ENCODE data around the gene PPFIA1.

Gene PPFIA1

DNA sequence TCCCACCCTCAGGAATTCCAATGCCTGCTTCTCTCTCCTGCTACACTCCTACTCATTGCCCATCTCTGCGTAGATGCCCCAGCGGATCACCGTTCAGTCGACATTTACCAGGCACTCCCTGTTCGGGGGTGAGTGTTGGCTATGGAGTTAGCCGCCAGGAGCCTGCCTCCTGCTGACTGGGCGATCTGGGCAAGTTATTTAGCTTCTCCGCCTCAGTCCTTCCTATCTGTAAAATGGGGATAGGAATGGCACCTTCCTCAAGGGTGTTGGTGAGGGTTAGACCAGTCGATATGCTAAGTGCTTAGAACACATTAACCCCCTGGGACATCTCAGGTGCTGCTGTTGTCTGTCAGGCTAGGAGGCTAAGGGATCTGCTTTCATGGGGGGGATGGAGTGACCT, 36.5 kb upstream of the PPFIA1 start:
- Histone ChIP-seq H3K27me3 (replicated peaks; ENCODE audit: insufficient read depth, low read length) (peaks cover 77% of the 10 kb centered on the region), H3K4me2 (ENCODE audit: low read depth, low read length) (no peak overlapping the region), H3K79me2 (ENCODE audit: low read length) (no peaks in the 10 kb centered on the region), H3K9me2 (replicated peaks; ENCODE audit: insufficient read depth, low read length) (no peaks in the 10 kb centered on the region), H3K4me1 (ENCODE audit: low read length) (0 out of 2 replicates have a peak, but pooled peaks cover 7% of the 10 kb centered on the region), H3F3A (ENCODE audit: insufficient read depth, low read length) (no peaks in the 10 kb centered on the region), H3K36me3 (replicated peaks; ENCODE audit: insufficient read depth, low read length) (no peaks in the 10 kb centered on the region), H4K20me1 (ENCODE audit: insufficient read depth, low read length) (no peaks in the 10 kb centered on the region), H3K4me3 (ENCODE audit: low read length) (no peak overlapping the region), H3K27ac (ENCODE audit: low read length) (no peak overlapping the region), H3K9me3 (replicated peaks; ENCODE audit: insufficient read depth, low read length) (no peaks in the 10 kb centered on the region), H2AFZ (ENCODE audit: low read length) (no peak overlapping the region), H3K9ac (ENCODE audit: low read length) (no peak overlapping the region)
- DNase-seq: no peak
- TF ChIP-seq, protein P1, sequence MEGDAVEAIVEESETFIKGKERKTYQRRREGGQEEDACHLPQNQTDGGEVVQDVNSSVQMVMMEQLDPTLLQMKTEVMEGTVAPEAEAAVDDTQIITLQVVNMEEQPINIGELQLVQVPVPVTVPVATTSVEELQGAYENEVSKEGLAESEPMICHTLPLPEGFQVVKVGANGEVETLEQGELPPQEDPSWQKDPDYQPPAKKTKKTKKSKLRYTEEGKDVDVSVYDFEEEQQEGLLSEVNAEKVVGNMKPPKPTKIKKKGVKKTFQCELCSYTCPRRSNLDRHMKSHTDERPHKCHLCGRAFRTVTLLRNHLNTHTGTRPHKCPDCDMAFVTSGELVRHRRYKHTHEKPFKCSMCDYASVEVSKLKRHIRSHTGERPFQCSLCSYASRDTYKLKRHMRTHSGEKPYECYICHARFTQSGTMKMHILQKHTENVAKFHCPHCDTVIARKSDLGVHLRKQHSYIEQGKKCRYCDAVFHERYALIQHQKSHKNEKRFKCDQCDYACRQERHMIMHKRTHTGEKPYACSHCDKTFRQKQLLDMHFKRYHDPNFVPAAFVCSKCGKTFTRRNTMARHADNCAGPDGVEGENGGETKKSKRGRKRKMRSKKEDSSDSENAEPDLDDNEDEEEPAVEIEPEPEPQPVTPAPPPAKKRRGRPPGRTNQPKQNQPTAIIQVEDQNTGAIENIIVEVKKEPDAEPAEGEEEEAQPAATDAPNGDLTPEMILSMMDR (IDR thresholded peaks at IDR 0.05; ENCODE audit: low read length): no peak
- TF ChIP-seq EZH2phosphoT487 (IDR thresholded peaks at IDR 0.05; ENCODE audit: low read length) (no peak), EZH2 (optimal IDR thresholded peaks at IDR 0.05; ENCODE audit: low read depth, low read length) (no peak)

DNA sequence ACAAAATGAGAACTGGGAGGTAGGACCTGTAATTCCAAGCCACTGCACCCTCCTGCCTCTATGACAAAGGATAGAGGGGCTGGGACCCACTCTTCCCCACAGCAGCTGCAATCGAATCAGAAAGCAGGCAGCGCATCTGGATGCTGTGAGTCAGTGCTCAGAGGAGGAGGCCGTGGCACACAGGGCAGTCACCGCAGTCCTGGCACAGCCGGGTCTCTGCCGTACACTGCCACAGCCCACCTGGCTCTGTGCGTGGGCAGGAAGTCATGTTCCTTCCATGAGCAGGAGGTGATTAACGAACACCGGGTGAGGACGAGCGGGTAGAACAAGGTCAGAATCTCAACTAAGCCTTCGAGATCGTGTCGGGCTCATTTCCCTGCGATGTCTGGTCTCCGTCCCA, 30.2 kb upstream of the PPFIA1 start:
- Histone ChIP-seq H3F3A (ENCODE audit: insufficient read depth, low read length) (no peaks in the 10 kb centered on the region), H3K27me3 (replicated peaks; ENCODE audit: insufficient read depth, low read length) (peaks cover 78% of the 10 kb centered on the region), H4K20me1 (ENCODE audit: insufficient read depth, low read length) (no peaks in the 10 kb centered on the region), H3K4me3 (ENCODE audit: low read length) (no peak overlapping the region), H3K9me3 (replicated peaks; ENCODE audit: insufficient read depth, low read length) (no peaks in the 10 kb centered on the region), H3K4me2 (ENCODE audit: low read depth, low read length) (no peak overlapping the region), H3K4me1 (ENCODE audit: low read length) (no peaks in the 10 kb centered on the region), H3K36me3 (replicated peaks; ENCODE audit: insufficient read depth, low read length) (no peaks in the 10 kb centered on the region), H3K9ac (ENCODE audit: low read length) (no peak overlapping the region), H2AFZ (ENCODE audit: low read length) (no peak overlapping the region), H3K9me2 (replicated peaks; ENCODE audit: insufficient read depth, low read length) (no peaks in the 10 kb centered on the region), H3K27ac (ENCODE audit: low read length) (no peak overlapping the region), H3K79me2 (ENCODE audit: low read length) (no peaks in the 10 kb centered on the region)
- no peak for TF ChIP-seq EZH2phosphoT487 (IDR thresholded peaks at IDR 0.05; ENCODE audit: low read length)
- TF ChIP-seq EZH2 (optimal IDR thresholded peaks at IDR 0.05; ENCODE audit: low read depth, low read length): no peak
- TF ChIP-seq, protein P1 (IDR thresholded peaks at IDR 0.05; ENCODE audit: low read length): no peak
- DNase-seq: no peak

DNA sequence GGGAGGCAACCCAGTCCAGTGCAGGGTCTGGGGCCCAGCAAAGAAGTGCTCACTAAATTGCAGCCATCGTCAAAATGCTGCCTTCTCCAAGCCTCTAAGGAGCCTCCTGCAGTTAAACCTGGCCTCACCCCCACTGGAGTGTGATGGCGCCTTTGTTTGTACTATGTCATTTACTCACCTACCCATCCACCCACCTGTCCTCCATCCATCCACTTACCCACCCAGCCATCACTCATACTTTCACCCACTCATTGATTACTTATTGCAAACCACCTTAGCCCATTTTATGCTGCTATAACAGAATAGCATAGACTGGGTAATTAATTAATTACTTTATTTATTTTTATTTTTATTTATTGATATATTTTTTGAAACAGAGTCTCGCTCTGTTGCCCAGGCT, 28.8 kb upstream of the PPFIA1 start:
- no peak for DNase-seq
- Histone ChIP-seq H3K79me2 (ENCODE audit: low read length) (no peaks in the 10 kb centered on the region), H3K4me2 (ENCODE audit: low read depth, low read length) (no peak overlapping the region), H3F3A (ENCODE audit: insufficient read depth, low read length) (no peaks in the 10 kb centered on the region), H4K20me1 (ENCODE audit: insufficient read depth, low read length) (no peaks in the 10 kb centered on the region), H3K4me1 (ENCODE audit: low read length) (no peaks in the 10 kb centered on the region), H3K9me2 (replicated peaks; ENCODE audit: insufficient read depth, low read length) (no peaks in the 10 kb centered on the region), H3K9me3 (replicated peaks; ENCODE audit: insufficient read depth, low read length) (no peaks in the 10 kb centered on the region), H3K27me3 (replicated peaks; ENCODE audit: insufficient read depth, low read length) (peaks cover 85% of the 10 kb centered on the region), H3K4me3 (ENCODE audit: low read length) (no peak overlapping the region), H2AFZ (ENCODE audit: low read length) (no peak overlapping the region), H3K9ac (ENCODE audit: low read length) (no peak overlapping the region), H3K27ac (ENCODE audit: low read length) (no peak overlapping the region), H3K36me3 (replicated peaks; ENCODE audit: insufficient read depth, low read length) (no peaks in the 10 kb centered on the region)
- TF ChIP-seq, protein P1 (IDR thresholded peaks at IDR 0.05; ENCODE audit: low read length): no peak
- TF ChIP-seq EZH2 (optimal IDR thresholded peaks at IDR 0.05; ENCODE audit: low read depth, low read length) (no peak), EZH2phosphoT487 (IDR thresholded peaks at IDR 0.05; ENCODE audit: low read length) (no peak)

All from MM.1S (cell line).